Mesendoderm (in vitro differentiated cells): Measurements from ENCODE around the gene GUF1.

Source experiments
- DNase-seq: peaks from one replicate; pipeline ENCODE4 v3.0.0; 2013
- H2AK5ac ChIP-seq: 2 replicates; pipeline ENCODE4 v1.6.1; 2013; ENCODE audit warnings: low read length, inconsistent platforms
- H2BK120ac ChIP-seq: 2 replicates; pipeline ENCODE4 v1.6.1; 2013; ENCODE audit warnings: low read depth, mild to moderate bottlenecking, low read length, moderate library complexity, mixed read lengths
- H2BK15ac ChIP-seq: replicated peaks from 2 replicates; pipeline ENCODE4 v1.6.1; 2013; ENCODE audit warnings: low read depth, mild to moderate bottlenecking, moderate library complexity
- H2BK5ac ChIP-seq: 2 replicates; pipeline ENCODE4 v1.6.1; 2013; ENCODE audit warnings: low read length, inconsistent platforms
- H3K18ac ChIP-seq: 2 replicates; pipeline ENCODE4 v1.6.1; 2013; ENCODE audit warnings: mild to moderate bottlenecking, low read length, mixed read lengths
- H3K23ac ChIP-seq: one replicate; pipeline ENCODE4 v1.6.1; 2013; ENCODE audit warnings: low read length
- H3K27ac ChIP-seq: 2 replicates; pipeline ENCODE4 v1.5.1; 2013; ENCODE audit warnings: low read depth, mild to moderate bottlenecking, inconsistent platforms, low read length, moderate library complexity
- H3K27me3 ChIP-seq: 2 replicates; pipeline ENCODE4 v1.6.1; 2013; ENCODE audit warnings: low read length, control low read depth, mild to moderate bottlenecking, inconsistent platforms; ENCODE audit not compliant: insufficient read depth, poor library complexity
- H3K36me3 ChIP-seq: 2 replicates; pipeline ENCODE4 v1.6.1; 2013; ENCODE audit warnings: low read length, inconsistent platforms; ENCODE audit not compliant: control insufficient read depth, insufficient read depth
- H3K4ac ChIP-seq: one replicate; pipeline ENCODE4 v1.6.1; 2013; ENCODE audit warnings: low read depth, mild to moderate bottlenecking, low read length, moderate library complexity
- H3K4me1 ChIP-seq: 2 replicates; pipeline ENCODE4 v1.6.1; 2013; ENCODE audit warnings: low read depth, low read length, inconsistent platforms; ENCODE audit not compliant: control insufficient read depth
- H3K4me2 ChIP-seq: 2 replicates; pipeline ENCODE4 v1.6.1; 2013; ENCODE audit warnings: low read length
- H3K4me3 ChIP-seq: 2 replicates; pipeline ENCODE4 v1.5.1; 2013; ENCODE audit warnings: mild to moderate bottlenecking, low read length
- H3K56ac ChIP-seq: one replicate; pipeline ENCODE4 v1.6.1; 2013; ENCODE audit warnings: low read length
- H3K79me1 ChIP-seq: 2 replicates; pipeline ENCODE4 v1.6.1; 2013; ENCODE audit warnings: low read length, inconsistent platforms
- H3K79me2 ChIP-seq: 2 replicates; pipeline ENCODE4 v1.6.1; 2013; ENCODE audit warnings: mild to moderate bottlenecking, low read length; ENCODE audit not compliant: control insufficient read depth, insufficient read depth
- H3K9ac ChIP-seq: 2 replicates; pipeline ENCODE4 v1.6.1; 2013; ENCODE audit warnings: low read length, inconsistent platforms
- H4K5ac ChIP-seq: one replicate; pipeline ENCODE4 v1.6.1; 2013; ENCODE audit warnings: low read length
- H4K8ac ChIP-seq: one replicate; pipeline ENCODE4 v1.6.1; 2013; ENCODE audit warnings: low read depth, mild to moderate bottlenecking, control low read depth, low read length, moderate library complexity
- WGBS: extraction: QIAGEN DNeasy Blood & Tissue Kit; methylation state at CpG from one replicate; pipeline ENCODE4 v1.1.7; 2013; ENCODE audit warnings: low lambda C conversion rate, missing lambda C conversion rate; ENCODE audit not compliant: insufficient coverage; ENCODE audit errors: extremely low coverage; 5-methylcytosine and 5-hydroxymethylcytosine counted together

GUF1 gene

DNA sequence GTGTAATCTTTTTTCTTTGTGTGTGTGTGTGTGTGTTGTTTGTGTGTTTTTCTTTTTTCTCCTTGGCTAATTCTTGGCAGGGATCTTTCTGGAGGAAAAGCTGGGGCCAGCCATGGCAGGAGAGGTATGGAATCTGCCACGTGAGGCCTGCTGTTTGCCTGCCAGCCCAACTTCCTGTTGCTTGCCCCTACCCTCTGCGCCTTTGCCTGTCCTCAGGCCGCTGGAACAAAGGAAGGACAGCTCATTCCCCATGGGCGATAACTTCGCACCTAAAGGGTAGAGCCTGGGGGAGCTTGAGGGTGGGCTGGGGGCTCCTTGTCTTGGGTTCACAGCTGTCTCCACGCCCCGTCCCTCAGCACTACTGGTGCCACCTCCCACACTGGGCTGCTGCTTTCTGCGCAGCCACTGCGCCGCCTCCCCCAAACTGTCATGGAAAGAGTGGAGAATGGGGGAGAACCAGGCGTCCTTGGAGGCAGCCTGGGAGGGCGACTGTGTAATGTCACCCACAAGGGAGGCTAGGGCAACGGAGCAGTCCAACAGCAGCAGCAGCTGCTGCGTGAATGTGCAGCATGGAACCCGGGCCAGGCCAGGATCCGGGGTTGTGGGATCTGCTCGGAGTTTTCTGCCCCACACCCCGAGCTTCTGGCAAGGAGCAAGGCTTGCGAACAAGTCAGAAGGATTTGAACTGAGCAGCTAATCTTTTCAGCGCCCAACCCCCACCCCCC, 14.5 kb upstream of the GUF1 start:
- no peaks in the 10 kb centered on the region for H3K79me1 ChIP-seq
- H2BK15ac ChIP-seq = no peak overlapping the region
- no peak overlapping the region for H3K23ac ChIP-seq
- H3K36me3 ChIP-seq = no peaks in the 10 kb centered on the region
- no peak for DNase-seq
- no peak overlapping the region for H3K4me2 ChIP-seq
- no peak overlapping the region for H3K56ac ChIP-seq
- H3K27ac ChIP-seq = no peak overlapping the region
- H4K8ac ChIP-seq = no peak overlapping the region
- H4K5ac ChIP-seq = no peak overlapping the region
- no CpG with 5 or more reads among the region's 20 CpGs for WGBS
- no peak overlapping the region for H2BK120ac ChIP-seq
- no peak overlapping the region for H3K4me3 ChIP-seq
- H3K79me2 ChIP-seq = no peaks in the 10 kb centered on the region
- H3K4ac ChIP-seq = no peak overlapping the region
- no peaks in the 10 kb centered on the region for H3K4me1 ChIP-seq
- no peak overlapping the region for H3K18ac ChIP-seq
- H2BK5ac ChIP-seq = no peak overlapping the region
- no peak overlapping the region for H3K9ac ChIP-seq
- H3K27me3 ChIP-seq = no peaks in the 10 kb centered on the region
- no peak overlapping the region for H2AK5ac ChIP-seq

DNA sequence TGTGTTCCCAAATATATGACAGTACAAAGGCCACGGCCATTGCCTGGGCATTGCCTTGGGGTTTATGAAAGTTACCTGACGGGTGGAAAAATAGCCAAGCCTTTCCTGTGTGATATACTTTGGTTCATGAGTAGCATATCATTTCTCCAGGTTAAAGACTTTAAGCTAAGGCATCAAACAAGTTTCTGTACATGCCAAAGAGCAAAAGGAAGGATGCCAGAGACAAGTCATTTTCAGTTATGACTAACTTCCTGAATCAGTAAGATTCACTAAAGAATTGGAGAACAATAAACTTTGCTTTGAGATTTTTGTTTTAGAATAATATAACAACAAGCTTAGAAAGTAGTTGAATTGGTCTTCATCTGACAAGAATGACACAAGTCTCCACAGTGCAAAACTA, 9.7 kb upstream of the GUF1 start:
- no peak overlapping the region for H2BK120ac ChIP-seq
- no peak overlapping the region for H2BK15ac ChIP-seq
- no peak overlapping the region for H3K27ac ChIP-seq
- H3K56ac ChIP-seq = no peak overlapping the region
- H2BK5ac ChIP-seq = no peak overlapping the region
- no peak overlapping the region for H4K8ac ChIP-seq
- H3K4me1 ChIP-seq = no peaks in the 10 kb centered on the region
- no peaks in the 10 kb centered on the region for H3K79me1 ChIP-seq
- no peak overlapping the region for H3K4me2 ChIP-seq
- no peak overlapping the region for H3K4ac ChIP-seq
- H3K23ac ChIP-seq = no peak overlapping the region
- no peak overlapping the region for H4K5ac ChIP-seq
- H3K4me3 ChIP-seq = no peak overlapping the region
- no peaks in the 10 kb centered on the region for H3K79me2 ChIP-seq
- no peaks in the 10 kb centered on the region for H3K36me3 ChIP-seq
- no peak overlapping the region for H2AK5ac ChIP-seq
- no peaks in the 10 kb centered on the region for H3K27me3 ChIP-seq
- no peak overlapping the region for H3K9ac ChIP-seq
- WGBS = no CpG with 5 or more reads among the region's 2 CpGs
- DNase-seq = no peak
- H3K18ac ChIP-seq = no peak overlapping the region

DNA sequence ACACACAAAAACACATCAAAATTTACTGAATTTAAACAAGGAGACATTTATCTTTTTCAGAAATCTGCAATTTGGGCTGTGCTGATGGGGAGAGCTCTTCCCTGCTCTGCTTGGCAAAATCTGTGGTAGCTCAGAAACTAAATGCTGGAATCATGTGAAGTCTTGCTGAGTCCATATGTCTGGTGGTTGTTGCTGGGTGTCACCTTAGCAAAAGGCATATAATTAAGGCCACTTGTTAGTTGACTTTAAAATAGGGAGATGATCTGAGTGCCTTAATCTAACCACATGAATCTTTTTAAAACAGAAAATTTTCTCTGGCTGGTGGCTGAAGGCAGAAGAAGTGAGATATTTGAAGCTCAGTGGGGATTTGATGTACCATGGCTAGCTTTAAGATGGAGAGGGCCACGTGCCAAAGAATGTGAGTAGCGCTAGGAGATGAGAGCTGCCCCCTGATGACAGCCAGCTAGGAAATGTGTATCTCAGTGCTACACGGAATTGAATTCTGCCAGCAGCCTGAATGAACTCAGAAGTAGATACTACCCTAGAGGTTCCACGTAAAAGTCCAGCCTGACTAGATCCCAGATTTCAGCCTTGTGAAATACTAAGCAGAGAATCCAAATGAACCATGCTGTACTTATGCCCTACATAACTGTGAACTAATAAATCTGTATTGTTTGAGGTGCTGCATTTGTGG, 7.6 kb upstream of the GUF1 start:
- Histone ChIP-seq H2BK5ac (no peak overlapping the region), H3K4me2 (no peak overlapping the region), H3K79me2 (no peaks in the 10 kb centered on the region), H3K23ac (no peak overlapping the region), H3K4me1 (no peaks in the 10 kb centered on the region), H3K27me3 (no peaks in the 10 kb centered on the region), H3K56ac (no peak overlapping the region), H2AK5ac (no peak overlapping the region), H3K27ac (no peak overlapping the region), H3K79me1 (no peaks in the 10 kb centered on the region), H3K4ac (no peak overlapping the region), H3K18ac (no peak overlapping the region), H4K5ac (no peak overlapping the region), H3K4me3 (no peak overlapping the region), H2BK120ac (no peak overlapping the region), H3K9ac (no peak overlapping the region), H3K36me3 (no peaks in the 10 kb centered on the region), H2BK15ac (no peak overlapping the region), H4K8ac (no peak overlapping the region)
- no CpG with 5 or more reads among the region's 4 CpGs for WGBS
- no peak for DNase-seq

- Histone ChIP-seq H3K4me1 (no peaks in the 10 kb centered on the region), H3K9ac (no peak overlapping the region), H2BK5ac (no peak overlapping the region), H3K4me3 (no peak overlapping the region), H3K36me3 (no peaks in the 10 kb centered on the region), H3K79me2 (no peaks in the 10 kb centered on the region), H3K4me2 (no peak overlapping the region), H2BK120ac (no peak overlapping the region), H3K56ac (no peak overlapping the region), H2BK15ac (no peak overlapping the region), H3K27ac (no peak overlapping the region), H3K23ac (no peak overlapping the region), H3K79me1 (no peaks in the 10 kb centered on the region), H4K5ac (no peak overlapping the region), H4K8ac (no peak overlapping the region), H2AK5ac (no peak overlapping the region), H3K18ac (no peak overlapping the region), H3K4ac (no peak overlapping the region), H3K27me3 (no peaks in the 10 kb centered on the region)
- no CpG with 5 or more reads among the region's 3 CpGs for WGBS
- DNase-seq = no peak
These were observed 6.6 kb upstream of the GUF1 start for GRCh38 chr4:44671636-44672035.

DNA sequence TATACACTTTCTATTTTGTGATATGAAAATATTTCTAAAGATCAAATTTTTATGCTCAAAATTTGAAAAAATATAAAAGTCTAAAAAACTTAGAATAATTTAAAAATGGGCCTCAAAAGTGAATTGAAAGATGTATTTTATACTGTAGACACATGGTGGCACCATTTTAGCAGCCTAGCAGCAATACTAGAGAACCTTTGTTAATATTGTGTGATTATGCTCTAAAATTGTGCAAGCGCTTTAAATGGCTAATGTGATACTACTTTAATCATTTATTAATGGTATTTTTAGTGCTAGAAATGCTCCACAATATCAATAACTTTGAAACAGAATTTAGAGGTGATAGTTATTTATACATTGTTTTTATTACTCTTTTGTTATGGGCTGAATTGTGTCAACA, 3.7 kb upstream of the GUF1 start:
- no peak overlapping the region for H3K4me3 ChIP-seq
- H3K27ac ChIP-seq = no peak overlapping the region
- no peak overlapping the region for H2BK120ac ChIP-seq
- no peak overlapping the region for H4K5ac ChIP-seq
- no peak overlapping the region for H3K18ac ChIP-seq
- H3K79me1 ChIP-seq = no peaks in the 10 kb centered on the region
- H3K79me2 ChIP-seq = peaks cover 8% of the 10 kb centered on the region
- H3K56ac ChIP-seq = no peak overlapping the region
- no peaks in the 10 kb centered on the region for H3K36me3 ChIP-seq
- H2BK5ac ChIP-seq = no peak overlapping the region
- no peak overlapping the region for H2BK15ac ChIP-seq
- DNase-seq = no peak
- H3K4me2 ChIP-seq = no peak overlapping the region
- no peak overlapping the region for H2AK5ac ChIP-seq
- H3K27me3 ChIP-seq = no peaks in the 10 kb centered on the region
- no peak overlapping the region for H3K23ac ChIP-seq
- peaks cover 3% of the 10 kb centered on the region for H3K4me1 ChIP-seq
- no peak overlapping the region for H4K8ac ChIP-seq
- no CpG with 5 or more reads among the region's 1 CpG for WGBS
- H3K4ac ChIP-seq = no peak overlapping the region
- H3K9ac ChIP-seq = no peak overlapping the region
